Measurements from ENCODE around the gene MS4A4E.

Gene MS4A4E

DNA sequence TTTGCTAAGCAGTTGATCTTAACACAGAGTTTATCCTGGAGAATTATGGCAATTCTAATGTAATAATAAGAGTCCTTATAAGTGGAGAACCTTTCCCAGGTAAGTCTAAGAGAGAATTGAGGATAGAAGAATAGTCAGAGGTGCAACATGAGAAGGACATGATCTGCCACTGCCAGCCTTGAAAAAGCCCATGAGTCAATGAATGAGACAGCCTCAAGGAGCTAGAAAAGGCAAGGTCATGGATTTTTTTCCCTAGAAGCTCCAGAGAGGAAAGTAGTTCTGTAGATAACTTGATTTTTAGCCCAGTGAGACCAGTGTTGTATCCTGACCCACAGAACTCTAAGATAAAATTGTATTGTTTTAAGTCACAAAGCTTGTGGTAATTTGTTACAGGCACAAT, 77.0 kb downstream of the MS4A4E start:
- no peak for DNase-seq (ENCODE audit: low read depth)
- TF ChIP-seq, protein P1, sequence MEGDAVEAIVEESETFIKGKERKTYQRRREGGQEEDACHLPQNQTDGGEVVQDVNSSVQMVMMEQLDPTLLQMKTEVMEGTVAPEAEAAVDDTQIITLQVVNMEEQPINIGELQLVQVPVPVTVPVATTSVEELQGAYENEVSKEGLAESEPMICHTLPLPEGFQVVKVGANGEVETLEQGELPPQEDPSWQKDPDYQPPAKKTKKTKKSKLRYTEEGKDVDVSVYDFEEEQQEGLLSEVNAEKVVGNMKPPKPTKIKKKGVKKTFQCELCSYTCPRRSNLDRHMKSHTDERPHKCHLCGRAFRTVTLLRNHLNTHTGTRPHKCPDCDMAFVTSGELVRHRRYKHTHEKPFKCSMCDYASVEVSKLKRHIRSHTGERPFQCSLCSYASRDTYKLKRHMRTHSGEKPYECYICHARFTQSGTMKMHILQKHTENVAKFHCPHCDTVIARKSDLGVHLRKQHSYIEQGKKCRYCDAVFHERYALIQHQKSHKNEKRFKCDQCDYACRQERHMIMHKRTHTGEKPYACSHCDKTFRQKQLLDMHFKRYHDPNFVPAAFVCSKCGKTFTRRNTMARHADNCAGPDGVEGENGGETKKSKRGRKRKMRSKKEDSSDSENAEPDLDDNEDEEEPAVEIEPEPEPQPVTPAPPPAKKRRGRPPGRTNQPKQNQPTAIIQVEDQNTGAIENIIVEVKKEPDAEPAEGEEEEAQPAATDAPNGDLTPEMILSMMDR (IDR thresholded peaks at IDR 0.05; ENCODE audit: control insufficient read depth, insufficient read depth, low read depth, low read length, missing control alignments): no peak
- H3K4me3 ChIP-seq (ENCODE audit: control insufficient read depth, low read depth, low read length): no peak overlapping the region

DNA sequence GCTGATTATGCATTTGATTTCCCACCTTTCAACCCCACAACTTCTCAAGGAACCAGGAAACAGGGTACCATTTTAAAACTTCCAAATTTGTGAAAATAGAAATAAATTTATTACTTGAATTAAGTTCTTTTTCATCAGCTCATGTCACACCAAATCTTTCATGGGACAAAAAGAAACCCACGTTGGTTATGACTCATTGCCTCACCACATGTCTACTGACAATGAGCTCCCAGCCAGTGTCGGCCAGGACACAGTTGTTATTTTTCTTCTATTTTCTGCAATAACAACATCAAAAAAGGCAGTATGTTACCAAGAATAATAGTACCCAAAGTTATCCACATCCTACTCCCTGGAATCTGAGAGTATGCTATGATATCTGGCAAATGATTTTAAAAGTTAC, 77.4 kb downstream of the MS4A4E start:
- no peak for DNase-seq (ENCODE audit: low read depth)
- H3K4me3 ChIP-seq (ENCODE audit: control insufficient read depth, low read depth, low read length): no peak overlapping the region
- TF ChIP-seq, protein P1 (IDR thresholded peaks at IDR 0.05; ENCODE audit: control insufficient read depth, insufficient read depth, low read depth, low read length, missing control alignments): no peak

DNA sequence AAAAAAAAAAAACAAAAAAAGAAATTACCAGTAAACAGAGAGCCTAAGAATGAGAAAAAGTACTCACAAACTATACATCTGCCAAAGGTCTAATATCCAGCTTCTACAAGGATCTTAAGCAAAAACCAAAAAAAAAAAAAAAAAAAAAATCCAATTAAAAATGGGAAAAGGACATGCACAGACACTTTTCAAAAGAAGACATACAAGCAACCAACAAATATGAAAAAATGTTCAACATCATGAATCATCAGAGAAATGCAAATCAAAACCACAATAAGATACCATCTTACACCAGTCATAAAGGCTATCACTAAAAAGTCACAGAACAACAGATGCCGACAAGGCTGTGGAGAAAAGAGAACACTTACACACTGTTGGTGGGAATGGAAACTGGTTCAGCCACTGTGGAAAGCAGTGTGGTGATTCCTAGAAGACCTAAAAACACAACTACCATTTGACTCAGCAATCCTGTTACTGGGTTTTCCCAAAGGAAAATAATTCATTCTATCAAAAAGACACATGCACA, 78.3 kb downstream of the MS4A4E start:
- no peak overlapping the region for H3K4me3 ChIP-seq (ENCODE audit: control insufficient read depth, low read depth, low read length)
- TF ChIP-seq, protein P1 (IDR thresholded peaks at IDR 0.05; ENCODE audit: control insufficient read depth, insufficient read depth, low read depth, low read length, missing control alignments): no peak
- DNase-seq (ENCODE audit: low read depth): no peak

DNA sequence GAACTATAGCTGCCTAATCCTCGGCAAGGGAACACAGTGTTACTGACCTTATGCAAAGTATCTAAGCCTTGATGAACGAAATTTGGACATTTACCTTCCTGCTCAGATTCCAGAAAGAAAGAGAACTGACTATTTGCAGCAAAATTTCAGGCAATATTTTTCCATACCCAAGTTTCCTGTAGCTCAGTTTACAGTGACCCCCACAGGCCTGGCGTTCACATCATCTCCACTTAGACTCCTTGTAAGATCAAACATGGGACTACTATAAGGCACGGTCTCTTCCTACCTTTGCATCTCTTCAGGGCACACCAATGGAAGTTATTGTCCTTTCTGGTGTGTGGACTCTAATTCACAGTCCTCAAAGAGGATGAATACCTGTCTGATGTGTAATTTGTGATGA, 81.2 kb downstream of the MS4A4E start:
- H3K4me3 ChIP-seq (ENCODE audit: control insufficient read depth, low read depth, low read length): no peak overlapping the region
- TF ChIP-seq, protein P1 (IDR thresholded peaks at IDR 0.05; ENCODE audit: control insufficient read depth, insufficient read depth, low read depth, low read length, missing control alignments): no peak
- no peak for DNase-seq (ENCODE audit: low read depth)

DNA sequence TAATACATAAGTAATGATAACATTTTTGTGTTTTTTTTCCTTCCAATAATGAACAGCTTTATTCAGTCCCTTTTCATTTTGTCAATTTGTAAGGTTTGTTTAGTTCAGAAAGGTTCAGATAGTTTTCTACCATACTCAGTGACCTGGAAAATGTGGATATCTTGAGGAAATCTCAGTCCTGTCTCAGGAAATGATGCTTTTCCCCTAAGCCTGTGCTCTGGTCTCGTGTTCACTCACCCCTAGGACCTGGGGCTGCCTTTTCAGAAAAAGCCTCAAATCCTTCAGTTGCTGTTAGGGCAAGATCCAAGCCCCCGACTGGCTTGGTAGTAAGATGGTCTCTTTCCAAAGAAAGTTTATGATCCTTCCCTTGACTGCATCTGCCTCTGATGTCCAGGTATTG, 81.8 kb downstream of the MS4A4E start:
- H3K4me3 ChIP-seq (ENCODE audit: control insufficient read depth, low read depth, low read length): no peak overlapping the region
- DNase-seq (ENCODE audit: low read depth): no peak
- TF ChIP-seq, protein P1 (IDR thresholded peaks at IDR 0.05; ENCODE audit: control insufficient read depth, insufficient read depth, low read depth, low read length, missing control alignments): no peak

DNA sequence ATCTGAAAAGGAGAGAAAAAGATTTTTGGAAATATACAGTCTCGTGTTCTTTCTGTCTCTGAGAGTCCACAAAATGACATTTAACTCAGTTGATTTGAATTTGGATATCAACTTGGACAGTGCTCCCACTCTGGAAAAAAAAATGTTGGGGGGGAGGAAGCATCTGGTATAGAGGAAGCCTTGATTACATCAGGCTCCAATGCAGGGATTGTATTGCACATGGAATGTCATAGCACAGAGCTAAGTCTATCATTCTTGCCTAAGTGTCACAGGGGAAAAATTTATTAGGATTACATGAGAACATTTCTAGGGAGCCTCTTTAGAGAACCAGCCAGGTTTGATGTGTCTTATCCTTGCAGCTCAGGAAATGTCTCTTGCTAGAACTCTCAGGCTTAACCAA, 83.1 kb downstream of the MS4A4E start:
- no peak overlapping the region for H3K4me3 ChIP-seq (ENCODE audit: control insufficient read depth, low read depth, low read length)
- TF ChIP-seq, protein P1 (IDR thresholded peaks at IDR 0.05; ENCODE audit: control insufficient read depth, insufficient read depth, low read depth, low read length, missing control alignments): no peak
- DNase-seq (ENCODE audit: low read depth): no peak

DNA sequence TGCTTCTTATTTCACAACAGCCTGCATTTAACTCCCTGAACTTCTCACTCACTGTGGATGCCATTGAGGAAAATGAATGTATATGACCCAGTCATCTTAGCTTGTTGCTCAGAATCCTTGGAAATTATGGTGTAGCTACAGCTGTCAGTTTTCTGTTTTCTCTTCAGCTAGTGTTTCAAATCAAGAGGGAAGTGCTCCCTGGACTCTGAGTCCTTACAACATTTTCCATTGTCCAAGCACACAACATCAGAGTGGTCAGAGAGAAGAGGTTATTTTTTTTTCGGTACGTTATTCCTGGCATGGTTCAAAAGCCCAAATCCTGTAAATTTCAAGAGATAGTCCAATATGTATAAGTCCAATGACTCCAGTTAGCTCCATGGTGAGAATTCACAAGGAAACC, 83.7 kb downstream of the MS4A4E start:
- no peak overlapping the region for H3K4me3 ChIP-seq (ENCODE audit: control insufficient read depth, low read depth, low read length)
- DNase-seq (ENCODE audit: low read depth): no peak
- TF ChIP-seq, protein P1 (IDR thresholded peaks at IDR 0.05; ENCODE audit: control insufficient read depth, insufficient read depth, low read depth, low read length, missing control alignments): no peak

Measured in AG09309 (cell line).